Measurements from ENCODE around the gene HCFC1.

- TF ChIP-seq EZH2 (IDR thresholded peaks at IDR 0.05; ENCODE audit: insufficient read depth, poor library complexity, severe bottlenecking) (no peak), EZH2phosphoT487 (IDR thresholded peaks at IDR 0.05; ENCODE audit: insufficient read depth, low read depth) (no peak)
Observed at GRCh38 chrX:153926552-153926857, 45.1 kb downstream of the HCFC1 start.
